Loucy (cell line): ENCODE data around the gene ERGIC2.
A peak's percentile ranks its signal among the peaks of the same experiment; 100 is the strongest.

Source experiments
- H2AFZ ChIP-seq: fragments of 200-600 bp; sonication (generic); 2 replicates; pipeline ENCODE4 v1.6.0; 2016; ENCODE audit warnings: antibody characterized with exemption, mild to moderate bottlenecking, low read length, moderate library complexity
- H3F3A ChIP-seq: fragments of 200-600 bp; 2 replicates; pipeline ENCODE4 v1.6.0; 2016; ENCODE audit warnings: antibody characterized with exemption, low read depth, mild to moderate bottlenecking
- H3K27me3 ChIP-seq: fragments of 200-600 bp; sonication (generic); 2 replicates; pipeline ENCODE4 v1.6.1; 2014; ENCODE audit warnings: low read length, mild to moderate bottlenecking; ENCODE audit not compliant: insufficient read depth, poor library complexity, severe bottlenecking
- H3K36me3 ChIP-seq: fragments of 200-600 bp; sonication (generic); 2 replicates; pipeline ENCODE4 v1.6.1; 2016; ENCODE audit warnings: low read length; ENCODE audit not compliant: insufficient read depth
- H3K4me1 ChIP-seq: fragments of 200-600 bp; sonication (generic); 2 replicates; pipeline ENCODE4 v1.5.1; 2014; ENCODE audit warnings: low read length, mild to moderate bottlenecking; ENCODE audit not compliant: insufficient read depth, poor library complexity, severe bottlenecking
- H3K4me2 ChIP-seq: fragments of 200-600 bp; sonication (generic); 2 replicates; pipeline ENCODE4 v1.6.0; 2014; ENCODE audit warnings: antibody characterized with exemption, low read length, low read depth, mild to moderate bottlenecking; ENCODE audit not compliant: poor library complexity, severe bottlenecking
- H3K4me3 ChIP-seq: fragments of 200-600 bp; sonication (generic); 2 replicates; pipeline ENCODE4 v1.5.1; 2014; ENCODE audit warnings: low read length, mild to moderate bottlenecking, mixed read lengths; ENCODE audit not compliant: poor library complexity, severe bottlenecking
- H3K79me2 ChIP-seq: fragments of 200-600 bp; sonication (generic); 2 replicates; pipeline ENCODE4 v1.6.1; 2014; ENCODE audit warnings: low read length; ENCODE audit not compliant: insufficient read depth
- H3K9ac ChIP-seq: fragments of 200-600 bp; sonication (generic); 2 replicates; pipeline ENCODE4 v1.6.0; 2014; ENCODE audit warnings: mild to moderate bottlenecking, low read depth, low read length, moderate library complexity; ENCODE audit not compliant: poor library complexity, severe bottlenecking
- H3K9me2 ChIP-seq: fragments of 200-600 bp; sonication (generic); replicated peaks from 2 replicates; pipeline ENCODE4 v1.6.1; 2016; ENCODE audit warnings: low read depth, low read length, mixed read lengths
- H3K9me3 ChIP-seq: fragments of 200-600 bp; sonication (generic); 2 replicates; pipeline ENCODE4 v1.6.1; 2014; ENCODE audit warnings: mild to moderate bottlenecking, antibody characterized with exemption, low read length, low read depth; ENCODE audit not compliant: insufficient read depth
- H4K20me1 ChIP-seq: fragments of 200-600 bp; sonication (generic); 2 replicates; pipeline ENCODE4 v1.6.0; 2014; ENCODE audit warnings: antibody characterized with exemption, low read length, mild to moderate bottlenecking; ENCODE audit not compliant: insufficient read depth, poor library complexity, severe bottlenecking
- EZH2phosphoT487 ChIP-seq: fragments of 200-600 bp; IDR thresholded peaks from 2 replicates; pipeline ENCODE4 v1.6.1; 2018; ENCODE audit warnings: antibody characterized with exemption, mild to moderate bottlenecking, moderate library complexity, borderline replicate concordance
- TF ChIP-seq, protein P1 (sequence below): fragments of 200-600 bp; sonication (generic); conservative IDR thresholded peaks from 2 replicates; pipeline ENCODE4 v1.5.1; 2014; ENCODE audit warnings: mild to moderate bottlenecking, antibody characterized with exemption, low read length

The ERGIC2 gene, protein sequence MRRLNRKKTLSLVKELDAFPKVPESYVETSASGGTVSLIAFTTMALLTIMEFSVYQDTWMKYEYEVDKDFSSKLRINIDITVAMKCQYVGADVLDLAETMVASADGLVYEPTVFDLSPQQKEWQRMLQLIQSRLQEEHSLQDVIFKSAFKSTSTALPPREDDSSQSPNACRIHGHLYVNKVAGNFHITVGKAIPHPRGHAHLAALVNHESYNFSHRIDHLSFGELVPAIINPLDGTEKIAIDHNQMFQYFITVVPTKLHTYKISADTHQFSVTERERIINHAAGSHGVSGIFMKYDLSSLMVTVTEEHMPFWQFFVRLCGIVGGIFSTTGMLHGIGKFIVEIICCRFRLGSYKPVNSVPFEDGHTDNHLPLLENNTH

DNA sequence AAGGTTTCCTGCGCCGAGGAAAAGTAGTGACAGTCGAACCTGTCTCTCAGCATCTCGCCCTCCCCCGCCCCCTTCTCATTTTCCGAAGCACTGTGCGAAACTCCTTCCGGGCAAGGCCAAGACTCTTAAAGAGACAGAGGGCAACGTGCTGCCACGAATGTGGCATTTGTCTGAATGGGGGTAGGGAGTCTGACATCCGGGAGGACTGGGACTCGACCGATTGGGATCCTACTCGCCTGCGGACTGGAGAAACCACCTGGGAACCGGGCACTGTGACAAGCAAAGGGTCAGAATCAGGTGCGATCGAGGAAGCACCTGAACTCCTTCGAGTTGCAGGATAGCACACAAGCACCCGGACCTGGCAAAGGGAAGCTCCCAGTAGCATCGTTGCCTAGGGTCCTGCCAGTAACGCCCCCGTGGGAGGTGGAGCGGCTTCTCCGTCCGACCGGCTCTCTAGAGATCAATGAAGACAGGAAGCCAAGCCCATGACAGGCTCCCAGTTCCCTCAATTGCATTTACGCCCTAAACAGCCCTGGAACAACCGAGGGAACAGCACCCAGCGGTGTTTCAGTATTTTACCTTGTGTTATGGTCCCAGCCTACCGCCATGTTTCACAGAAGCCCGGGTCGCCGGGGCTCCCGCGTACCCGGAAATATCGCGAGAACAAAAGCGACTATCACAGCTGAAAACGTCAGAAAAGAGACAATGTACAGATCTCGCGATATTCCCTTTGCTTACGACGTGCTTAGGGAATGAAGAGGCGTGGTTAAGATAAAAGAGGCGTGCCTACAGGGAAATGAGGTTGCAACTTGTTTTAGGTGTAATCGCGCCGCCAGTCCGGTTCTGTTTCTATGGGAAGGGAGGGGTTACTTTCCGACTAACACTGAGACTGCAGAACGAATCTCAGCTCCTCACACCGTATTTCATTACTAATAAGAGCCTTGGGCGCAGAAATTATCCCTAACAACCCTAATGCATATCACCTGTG lies at the start of gene ERGIC2:
TSS of gene ERGIC2 (minus strand) at position 637 of the 988 bp plus-strand sequence. CDS start 9,539 bp downstream, outside the sequence.
- H3K4me2 ChIP-seq = peak within 1 kb of the TSS; percentile 92
- H3K4me1 ChIP-seq = peaks cover 32% of the 10 kb centered on the region
- TF ChIP-seq, protein P1, sequence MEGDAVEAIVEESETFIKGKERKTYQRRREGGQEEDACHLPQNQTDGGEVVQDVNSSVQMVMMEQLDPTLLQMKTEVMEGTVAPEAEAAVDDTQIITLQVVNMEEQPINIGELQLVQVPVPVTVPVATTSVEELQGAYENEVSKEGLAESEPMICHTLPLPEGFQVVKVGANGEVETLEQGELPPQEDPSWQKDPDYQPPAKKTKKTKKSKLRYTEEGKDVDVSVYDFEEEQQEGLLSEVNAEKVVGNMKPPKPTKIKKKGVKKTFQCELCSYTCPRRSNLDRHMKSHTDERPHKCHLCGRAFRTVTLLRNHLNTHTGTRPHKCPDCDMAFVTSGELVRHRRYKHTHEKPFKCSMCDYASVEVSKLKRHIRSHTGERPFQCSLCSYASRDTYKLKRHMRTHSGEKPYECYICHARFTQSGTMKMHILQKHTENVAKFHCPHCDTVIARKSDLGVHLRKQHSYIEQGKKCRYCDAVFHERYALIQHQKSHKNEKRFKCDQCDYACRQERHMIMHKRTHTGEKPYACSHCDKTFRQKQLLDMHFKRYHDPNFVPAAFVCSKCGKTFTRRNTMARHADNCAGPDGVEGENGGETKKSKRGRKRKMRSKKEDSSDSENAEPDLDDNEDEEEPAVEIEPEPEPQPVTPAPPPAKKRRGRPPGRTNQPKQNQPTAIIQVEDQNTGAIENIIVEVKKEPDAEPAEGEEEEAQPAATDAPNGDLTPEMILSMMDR = no peak
- H3K36me3 ChIP-seq = no peaks in the 10 kb centered on the region
- H3K9me2 ChIP-seq = no peaks in the 10 kb centered on the region
- H3K9ac ChIP-seq = peak within 1 kb of the TSS; percentile 94
- H3K79me2 ChIP-seq = peaks cover 50% of the 10 kb centered on the region
- peak within 1 kb of the TSS; percentile 87 for H3K4me3 ChIP-seq
- peaks cover 41% of the 10 kb centered on the region for H4K20me1 ChIP-seq
- H3K27me3 ChIP-seq = peaks cover 8% of the 10 kb centered on the region
- no peaks in the 10 kb centered on the region for H3F3A ChIP-seq
- H3K9me3 ChIP-seq = no peaks in the 10 kb centered on the region
- peak within 1 kb of the TSS; percentile 90 for H2AFZ ChIP-seq

DNA sequence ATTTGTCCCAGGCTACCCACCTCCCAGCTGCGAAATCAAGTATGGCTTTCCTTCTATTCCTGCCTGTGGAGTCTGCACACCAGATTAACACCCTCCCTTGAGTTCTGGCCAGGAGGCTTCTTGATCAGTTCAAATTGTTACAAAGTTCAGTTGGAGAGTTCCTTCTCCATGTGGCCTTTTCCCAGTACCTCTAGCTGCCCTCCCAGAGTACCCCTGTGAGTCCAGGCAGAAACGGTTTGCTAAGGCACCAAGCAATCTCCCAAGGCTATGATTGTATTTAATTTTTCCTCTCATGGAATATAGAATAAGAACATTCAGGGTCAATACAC lies 49.7 kb upstream of the ERGIC2 start:
- H3K9me3 ChIP-seq = no peaks in the 10 kb centered on the region
- H3K79me2 ChIP-seq = no peaks in the 10 kb centered on the region
- H4K20me1 ChIP-seq = no peaks in the 10 kb centered on the region
- H2AFZ ChIP-seq = no peak overlapping the region
- no peak for TF ChIP-seq EZH2phosphoT487
- TF ChIP-seq, protein P1 = no peak
- H3K27me3 ChIP-seq = no peaks in the 10 kb centered on the region
- H3K9me2 ChIP-seq = no peaks in the 10 kb centered on the region
- no peak overlapping the region for H3K9ac ChIP-seq
- no peaks in the 10 kb centered on the region for H3K36me3 ChIP-seq
- H3K4me2 ChIP-seq = no peak overlapping the region
- no peaks in the 10 kb centered on the region for H3K4me1 ChIP-seq
- no peaks in the 10 kb centered on the region for H3F3A ChIP-seq
- H3K4me3 ChIP-seq = no peak overlapping the region

DNA sequence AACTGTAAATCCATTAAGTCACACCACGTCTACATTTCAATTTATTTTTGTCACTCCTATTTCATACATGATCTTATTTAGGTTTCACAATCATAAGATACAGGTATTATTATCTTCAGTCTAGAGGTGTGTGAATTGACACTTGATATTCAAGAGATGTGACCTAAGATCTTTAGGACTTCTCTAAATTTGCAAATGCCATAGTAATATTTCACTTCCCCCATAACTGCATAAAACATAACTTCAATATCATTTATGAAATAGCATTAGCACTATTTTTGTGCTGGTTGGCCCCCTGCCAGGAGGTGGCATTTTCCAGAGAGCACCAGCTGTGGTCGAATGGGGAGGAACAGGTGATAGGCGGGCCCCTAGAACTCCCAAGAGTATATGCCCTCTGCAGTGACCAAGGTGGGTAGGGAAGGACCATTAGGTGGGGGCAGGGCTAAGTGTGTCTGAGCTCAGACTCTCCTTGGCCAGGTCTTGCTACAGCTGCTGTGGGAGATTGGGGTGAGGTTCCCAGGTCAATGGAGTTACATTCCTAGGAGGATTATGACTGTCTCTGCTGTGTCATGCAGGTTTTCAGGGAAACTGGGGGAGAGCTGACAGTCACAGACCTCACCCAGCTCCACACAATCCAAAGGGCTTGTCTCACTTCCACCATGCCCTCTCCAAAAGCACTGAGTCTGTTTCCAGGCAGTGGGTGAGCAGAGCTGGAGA lies 49.2 kb upstream of the ERGIC2 start:
- Histone ChIP-seq H3K4me3 (no peak overlapping the region), H3K9me2 (no peaks in the 10 kb centered on the region), H3K9me3 (no peaks in the 10 kb centered on the region), H3K79me2 (no peaks in the 10 kb centered on the region), H2AFZ (no peak overlapping the region), H3K36me3 (no peaks in the 10 kb centered on the region), H3K9ac (no peak overlapping the region), H4K20me1 (no peaks in the 10 kb centered on the region), H3K4me2 (no peak overlapping the region), H3K27me3 (no peaks in the 10 kb centered on the region), H3K4me1 (no peaks in the 10 kb centered on the region), H3F3A (no peaks in the 10 kb centered on the region)
- TF ChIP-seq, protein P1 = no peak
- TF ChIP-seq EZH2phosphoT487 = no peak
